ENCODE data around the gene CGB8.
"Not testable (repeated sequence)": the region's sequence is repeated elsewhere in the genome, so short reads cannot be mapped to it uniquely, and the experiment has no call there.

The CGB8 gene

GRCh38 chr19:49049011-49049410, at the start of gene CGB8:
Gene CGB8, minus strand, starts transcription at chr19:49049111. Its CDS starts 372 bp downstream, at chr19:49048739.
- H3K9ac ChIP-seq (ENCODE audit: low read length); H3K4me3 ChIP-seq (ENCODE audit: low read length); H3K36me3 ChIP-seq (ENCODE audit: control insufficient read depth, insufficient read depth, low read length); H3K27ac ChIP-seq (ENCODE audit: low read depth, low read length); H3K27me3 ChIP-seq (ENCODE audit: control insufficient read depth, insufficient read depth, low read length); H3K4me1 ChIP-seq (ENCODE audit: control insufficient read depth, insufficient read depth, low read length): not testable (repeated sequence)

- Histone ChIP-seq H3K27ac (ENCODE audit: low read depth, low read length) (no peak overlapping the region), H3K9ac (ENCODE audit: low read length) (no peak overlapping the region), H3K4me3 (ENCODE audit: low read length) (no peak overlapping the region), H3K36me3 (ENCODE audit: control insufficient read depth, insufficient read depth, low read length) (peaks cover 32% of the 10 kb centered on the region), H3K4me1 (ENCODE audit: control insufficient read depth, insufficient read depth, low read length) (no peaks in the 10 kb centered on the region), H3K27me3 (ENCODE audit: control insufficient read depth, insufficient read depth, low read length) (no peaks in the 10 kb centered on the region)
Observed at GRCh38 chr19:49097453-49098288, 48.8 kb upstream of the CGB8 start.

GRCh38 chr19:49094505-49095482, 45.9 kb upstream of the CGB8 start:
- no peaks in the 10 kb centered on the region for H3K27me3 ChIP-seq (ENCODE audit: control insufficient read depth, insufficient read depth, low read length)
- H3K36me3 ChIP-seq (ENCODE audit: control insufficient read depth, insufficient read depth, low read length), result peaks cover 37% of the 10 kb centered on the region
- no peak overlapping the region for H3K27ac ChIP-seq (ENCODE audit: low read depth, low read length)
- no peak overlapping the region for H3K9ac ChIP-seq (ENCODE audit: low read length)
- no peak overlapping the region for H3K4me3 ChIP-seq (ENCODE audit: low read length)
- no peaks in the 10 kb centered on the region for H3K4me1 ChIP-seq (ENCODE audit: control insufficient read depth, insufficient read depth, low read length)

GRCh38 chr19:49092686-49093085, 43.8 kb upstream of the CGB8 start:
- no peaks in the 10 kb centered on the region for H3K4me1 ChIP-seq (ENCODE audit: control insufficient read depth, insufficient read depth, low read length)
- no peak overlapping the region for H3K4me3 ChIP-seq (ENCODE audit: low read length)
- peaks cover 29% of the 10 kb centered on the region for H3K36me3 ChIP-seq (ENCODE audit: control insufficient read depth, insufficient read depth, low read length)
- H3K9ac ChIP-seq (ENCODE audit: low read length), result no peak overlapping the region
- no peaks in the 10 kb centered on the region for H3K27me3 ChIP-seq (ENCODE audit: control insufficient read depth, insufficient read depth, low read length)
- H3K27ac ChIP-seq (ENCODE audit: low read depth, low read length), result no peak overlapping the region

- H3K4me1 ChIP-seq (ENCODE audit: control insufficient read depth, insufficient read depth, low read length), result peaks cover 8% of the 10 kb centered on the region
- H3K27ac ChIP-seq (ENCODE audit: low read depth, low read length), result no peak overlapping the region
- H3K4me3 ChIP-seq (ENCODE audit: low read length), result no peak overlapping the region
- no peak overlapping the region for H3K9ac ChIP-seq (ENCODE audit: low read length)
- H3K27me3 ChIP-seq (ENCODE audit: control insufficient read depth, insufficient read depth, low read length), result no peaks in the 10 kb centered on the region
- peaks cover 35% of the 10 kb centered on the region for H3K36me3 ChIP-seq (ENCODE audit: control insufficient read depth, insufficient read depth, low read length)
Observed at GRCh38 chr19:49091391-49092038, 42.6 kb upstream of the CGB8 start.

- Histone ChIP-seq H3K27me3 (ENCODE audit: control insufficient read depth, insufficient read depth, low read length) (no peaks in the 10 kb centered on the region), H3K4me3 (ENCODE audit: low read length) (peak overlapping the region; percentile 82), H3K36me3 (ENCODE audit: control insufficient read depth, insufficient read depth, low read length) (peaks cover 20% of the 10 kb centered on the region), H3K9ac (ENCODE audit: low read length) (no peak overlapping the region), H3K4me1 (ENCODE audit: control insufficient read depth, insufficient read depth, low read length) (peaks cover 12% of the 10 kb centered on the region), H3K27ac (ENCODE audit: low read depth, low read length) (no peak overlapping the region)
Observed at GRCh38 chr19:49086296-49086695, 37.4 kb upstream of the CGB8 start.

GRCh38 chr19:49085868-49086232, 36.9 kb upstream of the CGB8 start:
- Histone ChIP-seq H3K36me3 (ENCODE audit: control insufficient read depth, insufficient read depth, low read length) (peaks cover 17% of the 10 kb centered on the region), H3K4me1 (ENCODE audit: control insufficient read depth, insufficient read depth, low read length) (peaks cover 12% of the 10 kb centered on the region), H3K4me3 (ENCODE audit: low read length) (peak overlapping the region; percentile 82), H3K27ac (ENCODE audit: low read depth, low read length) (peak overlapping the region; percentile 84), H3K9ac (ENCODE audit: low read length) (peak overlapping the region; percentile 54), H3K27me3 (ENCODE audit: control insufficient read depth, insufficient read depth, low read length) (no peaks in the 10 kb centered on the region)

GRCh38 chr19:49085020-49085867, 36.3 kb upstream of the CGB8 start, which contains the start of gene SNRNP70:
Gene SNRNP70, plus strand, starts transcription at chr19:49085451. Its CDS starts 964 bp downstream, at chr19:49086415.
- Histone ChIP-seq H3K27ac (ENCODE audit: low read depth, low read length) (peak within 1 kb of the TSS; percentile 84), H3K27me3 (ENCODE audit: control insufficient read depth, insufficient read depth, low read length) (no peaks in the 10 kb centered on the region), H3K36me3 (ENCODE audit: control insufficient read depth, insufficient read depth, low read length) (peaks cover 11% of the 10 kb centered on the region), H3K4me1 (ENCODE audit: control insufficient read depth, insufficient read depth, low read length) (peaks cover 12% of the 10 kb centered on the region), H3K9ac (ENCODE audit: low read length) (peak within 1 kb of the TSS; percentile 54), H3K4me3 (ENCODE audit: low read length) (peak within 1 kb of the TSS; percentile 82)

- H3K36me3 ChIP-seq (ENCODE audit: control insufficient read depth, insufficient read depth, low read length), result peaks cover 9% of the 10 kb centered on the region
- H3K9ac ChIP-seq (ENCODE audit: low read length), result no peak overlapping the region
- H3K27me3 ChIP-seq (ENCODE audit: control insufficient read depth, insufficient read depth, low read length), result no peaks in the 10 kb centered on the region
- H3K27ac ChIP-seq (ENCODE audit: low read depth, low read length), result peak overlapping the region; percentile 84
- H3K4me3 ChIP-seq (ENCODE audit: low read length), result peak overlapping the region; percentile 82
- peaks cover 12% of the 10 kb centered on the region for H3K4me1 ChIP-seq (ENCODE audit: control insufficient read depth, insufficient read depth, low read length)
Observed at GRCh38 chr19:49084206-49085019, 35.5 kb upstream of the CGB8 start.

GRCh38 chr19:49081273-49081672, 32.4 kb upstream of the CGB8 start:
- Histone ChIP-seq H3K4me1 (ENCODE audit: control insufficient read depth, insufficient read depth, low read length) (peaks cover 2% of the 10 kb centered on the region), H3K4me3 (ENCODE audit: low read length) (no peak overlapping the region), H3K27ac (ENCODE audit: low read depth, low read length) (no peak overlapping the region), H3K36me3 (ENCODE audit: control insufficient read depth, insufficient read depth, low read length) (no peaks in the 10 kb centered on the region), H3K9ac (ENCODE audit: low read length) (no peak overlapping the region), H3K27me3 (ENCODE audit: control insufficient read depth, insufficient read depth, low read length) (no peaks in the 10 kb centered on the region)

GRCh38 chr19:49080392-49080791, 31.5 kb upstream of the CGB8 start:
- Histone ChIP-seq H3K4me1 (ENCODE audit: control insufficient read depth, insufficient read depth, low read length) (no peaks in the 10 kb centered on the region), H3K9ac (ENCODE audit: low read length) (no peak overlapping the region), H3K36me3 (ENCODE audit: control insufficient read depth, insufficient read depth, low read length) (no peaks in the 10 kb centered on the region), H3K4me3 (ENCODE audit: low read length) (no peak overlapping the region), H3K27ac (ENCODE audit: low read depth, low read length) (no peak overlapping the region), H3K27me3 (ENCODE audit: control insufficient read depth, insufficient read depth, low read length) (no peaks in the 10 kb centered on the region)

All from rectal smooth muscle tissue (tissue), 1 donor.